Activated CD4-positive, CD25-positive, alpha-beta regulatory T cell treated with anti-CD3 and anti-CD28 coated beads, Interleukin-2, amount 50 U/mL, for 24 hours (primary cell): ENCODE results near the gene EIF2S1.
"Not testable (repeated sequence)": the region's sequence is repeated elsewhere in the genome, so short reads cannot be mapped to it uniquely, and the experiment has no call there.

Source experiments
- ATAC-seq, 2 donors: fragments of 150-1000 bp; cut with Tn5 transposase; one replicate each; pipeline ENCODE4 v1.10.0; 2021; ENCODE audit warnings: mild to moderate bottlenecking in 1 of 2, moderate library complexity in 1 of 2

Gene EIF2S1

DNA sequence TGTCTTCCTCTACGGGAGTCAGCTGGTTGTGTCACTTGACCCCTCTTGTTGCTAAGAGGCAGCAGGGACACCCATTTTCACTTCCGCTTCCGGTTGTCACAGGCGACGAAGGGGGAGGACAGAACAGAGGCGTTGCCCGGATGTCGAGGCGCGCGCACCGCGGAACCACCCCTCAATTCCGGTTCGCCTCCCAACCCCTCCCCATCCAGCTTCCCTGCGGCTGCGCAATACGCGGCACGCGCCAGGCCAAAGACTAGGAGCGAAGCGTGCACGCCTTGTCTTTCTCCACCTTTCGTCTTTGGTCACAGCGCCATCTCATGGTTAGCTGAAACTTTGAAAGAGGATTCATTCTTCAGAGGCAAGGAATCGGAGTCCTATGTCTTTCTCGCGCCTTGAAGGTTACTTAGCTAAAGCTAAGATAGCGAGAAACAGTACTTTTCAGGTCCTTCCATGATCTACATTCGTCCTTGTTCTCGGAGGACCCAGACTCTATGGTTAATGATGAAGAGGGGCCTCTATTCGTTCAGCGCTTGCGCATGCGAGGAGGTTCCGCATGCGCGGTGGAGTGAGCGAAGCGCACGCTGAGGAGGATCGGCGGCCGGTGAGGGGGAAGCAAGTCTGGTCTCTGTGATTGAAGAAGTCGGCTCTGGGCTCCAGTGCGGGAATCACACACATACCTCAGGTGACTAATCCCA, at the start of gene EIF2S1, which contains the start of gene ATP6V1D:
Gene EIF2S1 (plus strand): TSS at position 554 of the 695 bp plus-strand sequence. CDS start 4,440 bp downstream, outside the sequence.
Gene ATP6V1D (minus strand): TSS at position 30 of the 695 bp plus-strand sequence. CDS start 106 bp downstream, outside the sequence.
- peak; percentile 88 for ATAC-seq

DNA sequence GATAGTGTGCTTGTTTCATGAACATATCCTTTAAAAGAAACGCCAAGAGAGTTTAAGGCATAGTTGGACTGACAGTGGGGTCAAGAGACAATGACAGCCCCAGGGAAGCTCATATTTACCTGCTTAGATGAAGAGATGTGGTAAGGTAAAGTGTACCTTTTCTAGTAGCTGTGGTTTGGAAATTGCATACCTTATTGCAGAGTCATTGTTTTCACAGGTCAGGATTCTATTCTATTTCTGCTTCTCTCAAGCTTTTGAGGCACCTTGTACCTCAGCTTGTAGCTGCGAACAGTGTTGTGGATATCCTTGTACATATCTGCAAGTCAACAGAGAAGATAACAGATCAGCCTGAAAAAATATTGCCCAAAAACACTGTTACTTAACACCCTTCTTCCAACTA, 48.3 kb upstream of the EIF2S1 start:
- no peak for ATAC-seq

DNA sequence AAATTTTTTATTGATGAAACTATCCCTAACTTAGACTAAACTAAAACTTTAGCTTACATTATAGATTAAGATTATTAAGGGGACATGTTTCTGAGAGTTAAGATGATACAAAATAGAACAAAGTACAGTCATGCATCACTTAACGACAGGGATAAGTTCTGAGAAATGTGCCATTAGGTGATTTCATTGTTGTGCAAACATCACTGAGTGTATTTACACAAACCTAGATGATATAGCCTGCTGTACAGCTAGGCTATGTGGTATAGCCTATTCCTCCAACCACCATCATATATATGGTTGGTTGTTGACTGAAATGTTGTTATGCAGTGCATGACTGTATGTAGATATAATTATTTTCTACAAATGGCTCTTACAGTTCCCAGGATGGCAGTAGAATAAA, 47.0 kb upstream of the EIF2S1 start:
- no peak for ATAC-seq

DNA sequence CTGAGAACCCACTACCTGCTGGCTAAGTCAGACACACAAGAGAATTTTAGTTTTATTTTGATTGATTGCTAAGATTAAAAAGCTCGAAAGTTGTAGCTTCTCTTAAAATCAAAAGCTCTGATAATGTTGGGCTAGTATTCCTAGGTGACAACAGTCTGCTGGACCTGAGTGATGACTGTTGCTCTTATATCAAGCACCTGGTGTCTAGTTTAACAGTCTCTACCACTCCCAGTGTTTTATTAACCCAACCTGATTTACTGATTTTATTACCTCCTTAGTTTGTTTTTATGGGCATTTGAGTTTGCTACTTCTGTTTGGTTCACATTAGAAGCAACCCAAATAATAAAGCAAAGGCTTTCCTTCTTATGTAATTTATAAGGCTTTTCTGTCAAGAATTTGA, 42.3 kb upstream of the EIF2S1 start:
- ATAC-seq = no peak

DNA sequence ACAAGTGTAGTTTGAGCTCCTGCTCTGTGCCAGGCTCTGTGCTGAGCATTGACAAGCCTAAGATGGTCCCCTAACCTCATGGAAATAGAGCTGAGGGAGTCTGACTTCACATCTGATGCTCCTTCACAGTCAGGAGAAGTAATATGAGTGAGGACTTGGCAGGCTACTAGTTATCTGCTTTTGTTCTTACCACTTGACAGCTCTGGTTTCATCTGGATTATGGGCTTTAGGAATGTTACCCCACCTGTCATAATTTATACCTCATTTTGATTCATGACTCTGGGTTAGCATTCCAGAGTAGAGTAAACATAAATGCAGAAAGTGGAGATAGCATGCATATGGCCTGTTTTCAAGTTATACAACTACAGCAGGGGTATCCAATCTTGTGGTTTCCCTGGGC, 41.0 kb upstream of the EIF2S1 start:
- no peak for ATAC-seq

DNA sequence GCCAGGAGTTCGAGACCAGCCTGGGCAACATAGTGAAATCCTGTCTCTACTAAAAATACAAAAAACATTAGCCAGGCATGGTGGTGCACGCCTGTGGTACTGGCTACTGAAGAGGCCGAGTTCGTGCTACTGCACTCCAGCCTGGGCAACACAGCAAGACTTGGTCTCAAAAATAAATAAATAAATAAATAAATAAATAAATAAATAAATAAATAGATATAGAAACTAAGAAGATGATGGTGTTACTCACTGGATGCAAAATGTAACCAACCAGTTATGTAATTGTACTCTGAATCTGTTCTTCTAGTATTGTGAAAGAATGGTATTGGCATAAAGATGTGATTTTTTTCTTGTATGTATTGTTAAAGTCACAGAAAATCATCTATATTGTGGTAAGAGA, 30.5 kb upstream of the EIF2S1 start:
- ATAC-seq = not testable (repeated sequence)

DNA sequence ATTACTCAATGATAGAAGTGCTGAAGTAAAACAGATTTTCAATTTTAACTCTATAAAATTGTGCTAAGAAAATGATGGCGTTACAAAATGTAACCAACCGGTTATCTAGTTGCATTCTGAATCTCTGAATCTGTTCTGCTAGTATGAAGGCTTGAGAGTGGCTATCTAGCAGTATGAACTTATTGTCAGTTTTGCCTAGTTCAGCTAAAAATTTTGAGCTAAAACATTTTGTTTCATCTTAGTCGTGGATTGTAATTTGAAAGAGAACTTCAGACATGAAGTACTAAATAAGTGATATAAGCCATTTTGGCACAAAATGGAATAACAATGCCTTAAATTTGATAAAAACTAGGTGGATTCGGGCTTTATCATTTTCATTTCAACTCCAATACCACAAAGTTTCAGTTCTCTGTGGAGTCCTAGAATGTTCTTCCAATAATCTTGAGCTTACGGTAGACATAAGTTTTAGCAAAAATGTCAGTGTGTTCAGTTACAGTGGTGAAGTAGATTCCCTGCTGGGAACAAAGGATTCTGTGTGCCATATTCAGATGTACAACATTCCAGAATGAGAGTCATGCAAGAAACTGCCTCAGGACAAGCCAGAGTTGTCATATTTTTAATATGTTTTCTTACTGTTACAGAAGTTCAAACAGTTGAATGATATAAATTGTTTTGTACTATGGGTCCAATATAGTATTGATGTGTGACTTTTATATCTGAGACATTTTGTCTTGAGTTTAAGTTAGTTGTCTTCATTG, 28.6 kb upstream of the EIF2S1 start:
- ATAC-seq = no peak

DNA sequence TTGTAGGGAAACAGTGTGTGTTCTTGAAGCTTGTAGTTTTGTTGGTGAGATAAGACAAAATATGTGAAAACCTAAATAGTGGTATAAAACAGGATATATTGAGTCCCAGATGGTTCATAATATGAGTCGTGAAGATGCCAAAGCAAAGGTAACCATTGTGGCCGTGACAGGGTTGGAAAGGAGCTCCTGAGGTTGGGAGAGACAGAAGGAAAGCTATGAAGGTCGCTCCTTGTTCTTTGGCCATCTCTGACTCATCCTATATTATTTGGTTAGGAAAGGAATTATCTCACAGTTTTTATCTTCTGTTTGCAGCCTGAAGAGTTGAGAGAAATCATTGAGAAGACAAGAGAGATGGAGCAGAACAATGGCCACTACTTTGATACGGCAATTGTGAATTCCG, 27.7 kb upstream of the EIF2S1 start:
- ATAC-seq = no peak

DNA sequence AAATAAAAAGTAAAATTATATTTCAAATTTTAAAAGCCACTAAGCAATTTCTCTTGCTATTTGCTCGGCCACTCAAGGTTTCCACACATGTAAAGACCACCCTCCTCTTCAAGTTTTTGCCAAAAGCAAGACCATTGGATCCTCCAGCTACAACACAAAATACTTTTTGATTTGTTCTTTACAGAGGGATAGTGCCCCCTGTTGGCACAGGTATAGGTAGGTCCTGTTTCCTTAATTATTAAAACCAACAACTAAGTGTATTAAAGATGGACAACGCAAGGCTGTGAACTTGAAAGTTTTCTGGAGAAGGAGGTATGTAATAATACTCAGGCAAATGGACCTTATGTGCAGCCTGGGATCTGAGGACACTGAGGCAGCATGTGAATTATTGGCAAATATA, 24.3 kb upstream of the EIF2S1 start:
- ATAC-seq = no peak

DNA sequence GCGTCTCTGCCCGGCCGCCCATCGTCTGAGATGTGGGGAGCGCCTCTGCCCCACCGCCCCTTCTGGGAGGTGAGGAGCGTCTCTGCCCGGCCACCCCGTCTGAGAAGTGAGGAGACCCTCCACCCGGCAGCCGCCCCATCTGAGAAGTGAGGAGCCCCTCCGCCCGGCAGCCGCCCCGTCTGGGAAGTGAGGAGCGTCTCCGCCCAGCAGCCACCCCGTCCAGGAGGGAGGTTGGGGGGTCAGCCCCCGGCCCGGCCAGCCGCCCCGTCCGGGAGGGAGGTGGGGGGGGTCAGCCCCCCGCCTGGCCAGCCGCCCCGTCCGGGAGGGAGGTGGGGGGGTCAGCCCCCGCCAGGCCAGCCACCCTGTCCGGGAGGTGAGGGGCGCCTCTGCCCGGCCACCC, 18.9 kb upstream of the EIF2S1 start:
- not testable (repeated sequence) for ATAC-seq

DNA sequence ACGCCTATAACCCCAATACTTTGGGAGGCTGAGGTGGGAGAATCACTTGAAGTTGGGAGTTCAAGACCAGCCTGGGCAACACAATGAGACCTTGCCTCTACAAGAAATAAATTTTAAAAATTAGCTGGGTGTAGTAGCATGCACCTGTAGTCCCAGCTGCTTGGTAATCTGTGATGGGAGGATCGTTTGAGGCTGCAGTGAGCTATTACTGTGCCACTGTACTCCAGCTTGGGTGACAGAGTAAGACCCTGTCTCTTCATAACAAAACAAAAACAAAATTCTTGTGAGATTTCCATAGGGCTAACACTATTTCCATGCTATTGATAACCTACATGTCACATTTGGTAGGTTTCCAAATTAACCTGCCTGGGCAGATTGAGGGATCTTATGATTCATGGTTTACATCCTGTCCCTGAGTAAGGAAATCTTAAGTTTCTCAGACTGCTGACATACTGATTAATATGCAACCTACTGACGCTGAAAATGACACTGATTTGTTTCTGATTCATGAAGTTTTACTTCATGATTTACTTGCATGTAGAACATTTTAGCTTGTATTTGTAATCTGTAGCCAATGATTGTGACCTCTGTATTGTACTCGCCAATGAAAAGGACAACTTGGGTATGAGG, 16.4 kb upstream of the EIF2S1 start:
- ATAC-seq = peak; percentile 6 to 45

DNA sequence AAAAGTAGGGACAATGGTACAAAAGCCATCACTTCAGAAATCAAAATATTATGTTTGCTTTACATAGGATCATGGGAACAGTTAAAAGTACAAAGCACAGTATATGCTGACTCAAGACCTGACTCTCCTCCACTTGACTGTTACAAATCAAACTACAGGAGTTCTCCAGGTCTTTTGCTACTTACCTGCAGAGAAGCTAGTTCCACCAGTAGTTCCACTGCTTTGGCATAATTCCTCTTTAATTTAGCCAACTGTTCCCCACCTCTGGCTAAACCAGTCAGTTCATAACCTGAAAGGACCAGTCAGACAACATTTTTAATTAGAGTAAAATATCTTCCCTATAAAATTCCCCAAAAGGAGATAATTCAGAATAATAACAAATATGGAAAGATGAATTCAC, 14.5 kb upstream of the EIF2S1 start:
- ATAC-seq = no peak

DNA sequence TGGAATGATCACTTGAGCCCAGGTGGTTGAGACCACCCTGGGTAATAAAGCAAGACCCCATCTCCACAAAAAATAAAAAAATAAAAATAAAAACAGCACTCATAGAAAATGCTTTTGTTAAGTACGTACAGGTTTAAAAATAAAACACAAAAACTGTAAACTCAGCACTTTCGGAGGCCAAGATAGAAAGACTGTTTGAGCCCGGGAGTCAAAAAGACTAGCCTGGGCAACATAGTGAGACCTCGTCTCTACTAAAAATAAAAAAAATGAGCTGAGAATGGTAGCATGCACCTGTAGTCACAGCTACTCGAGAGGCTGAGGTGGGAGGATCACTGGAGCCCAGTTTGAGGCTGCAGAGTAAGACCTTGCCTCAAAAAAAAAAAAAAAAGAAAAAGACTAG, 8.1 kb upstream of the EIF2S1 start:
- no peak for ATAC-seq

DNA sequence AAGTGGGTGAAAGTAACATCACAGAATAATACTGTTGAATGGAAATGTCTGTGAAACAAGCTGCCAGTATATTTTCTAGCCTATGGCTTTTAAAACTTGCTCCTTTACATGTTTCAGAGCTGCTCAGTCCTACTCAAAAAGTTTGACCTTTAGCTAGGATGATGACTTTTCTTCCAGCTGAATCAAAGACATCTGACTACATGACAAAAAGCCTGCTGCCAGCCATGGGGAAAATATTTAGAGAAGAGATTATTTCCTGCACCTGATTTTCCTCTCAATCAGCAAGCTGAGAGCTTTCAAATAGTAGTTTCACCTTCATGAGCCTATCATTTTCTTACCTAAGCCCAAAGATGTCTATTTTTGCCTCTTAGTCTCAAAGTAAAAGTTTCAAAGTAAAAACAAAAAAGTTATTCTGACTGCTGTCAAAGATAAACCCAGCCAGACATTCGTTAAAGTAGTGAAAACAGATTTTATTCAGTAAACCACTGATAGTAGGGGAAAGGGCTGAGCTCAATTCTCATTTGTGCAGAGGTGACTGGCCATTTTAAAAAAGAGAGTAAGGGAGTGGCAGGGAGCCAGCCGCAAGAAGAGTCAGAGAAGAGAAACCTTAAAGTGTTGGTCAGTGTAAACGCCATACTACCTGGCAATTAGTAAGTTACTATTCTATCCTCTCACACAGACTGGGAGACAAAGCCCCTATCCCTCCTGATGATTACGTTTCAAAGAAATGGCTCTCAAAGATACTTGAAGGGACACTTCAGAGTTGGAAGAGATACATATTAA, 2.8 kb upstream of the EIF2S1 start:
- no peak for ATAC-seq

DNA sequence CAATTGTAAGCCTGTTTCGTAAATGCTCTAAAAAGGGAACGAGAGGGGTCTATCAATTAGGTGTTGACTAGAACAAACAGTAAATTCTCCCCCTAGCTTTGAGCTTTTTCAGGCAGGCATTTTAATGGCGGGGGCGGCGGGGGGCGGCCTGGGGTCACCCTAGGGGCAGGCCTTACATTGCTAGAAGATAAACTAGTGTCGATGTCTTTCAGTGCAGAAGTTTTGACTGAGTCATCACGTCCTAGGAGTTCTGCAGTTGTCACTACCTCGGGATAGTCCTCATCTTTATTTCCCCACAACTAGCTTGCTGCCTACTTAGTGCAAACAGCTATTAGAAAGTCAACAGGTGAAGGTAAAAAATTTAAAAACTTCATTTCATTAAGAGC, 2.2 kb upstream of the EIF2S1 start:
- no peak for ATAC-seq

DNA sequence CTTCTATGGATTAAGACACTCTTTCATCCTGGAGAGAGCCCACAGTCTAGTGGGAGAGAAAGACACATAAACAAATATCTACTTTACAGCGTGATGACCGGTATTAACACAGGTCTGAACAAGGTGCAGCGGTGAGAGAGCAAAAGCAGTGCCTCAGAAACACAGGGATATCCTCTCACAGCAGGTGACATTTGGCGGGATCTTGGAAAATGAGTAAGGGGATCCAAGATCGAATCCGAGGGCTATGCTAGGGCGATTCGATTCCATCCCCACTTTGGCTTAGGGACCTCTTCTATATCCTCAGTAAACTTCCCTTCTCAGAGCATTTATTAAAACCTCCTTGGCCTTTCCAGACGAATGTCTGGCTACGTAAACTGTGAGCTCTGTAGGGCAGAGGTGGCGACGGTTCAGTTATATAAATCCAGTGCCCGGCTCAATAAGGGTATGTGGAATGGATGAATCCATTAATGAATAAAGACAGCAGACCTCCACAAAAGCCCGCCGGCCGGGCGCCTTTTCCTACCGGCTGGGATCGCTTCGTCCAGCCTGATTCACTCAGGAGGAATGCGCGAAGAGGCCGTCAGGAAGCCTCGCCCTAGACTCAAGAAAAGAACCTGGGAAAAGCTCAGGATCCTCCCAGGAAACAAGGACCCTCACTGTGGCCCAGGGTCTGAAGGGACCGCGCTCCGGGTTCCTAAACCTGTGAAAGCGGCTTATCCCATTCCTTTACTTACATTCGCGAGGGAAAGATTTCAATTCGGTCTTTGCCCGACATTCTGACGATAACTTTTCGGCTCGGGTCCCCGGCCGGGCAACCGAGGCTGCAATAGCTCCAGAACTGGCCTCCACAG, 979 bp upstream of the EIF2S1 start:
- no peak for ATAC-seq

DNA sequence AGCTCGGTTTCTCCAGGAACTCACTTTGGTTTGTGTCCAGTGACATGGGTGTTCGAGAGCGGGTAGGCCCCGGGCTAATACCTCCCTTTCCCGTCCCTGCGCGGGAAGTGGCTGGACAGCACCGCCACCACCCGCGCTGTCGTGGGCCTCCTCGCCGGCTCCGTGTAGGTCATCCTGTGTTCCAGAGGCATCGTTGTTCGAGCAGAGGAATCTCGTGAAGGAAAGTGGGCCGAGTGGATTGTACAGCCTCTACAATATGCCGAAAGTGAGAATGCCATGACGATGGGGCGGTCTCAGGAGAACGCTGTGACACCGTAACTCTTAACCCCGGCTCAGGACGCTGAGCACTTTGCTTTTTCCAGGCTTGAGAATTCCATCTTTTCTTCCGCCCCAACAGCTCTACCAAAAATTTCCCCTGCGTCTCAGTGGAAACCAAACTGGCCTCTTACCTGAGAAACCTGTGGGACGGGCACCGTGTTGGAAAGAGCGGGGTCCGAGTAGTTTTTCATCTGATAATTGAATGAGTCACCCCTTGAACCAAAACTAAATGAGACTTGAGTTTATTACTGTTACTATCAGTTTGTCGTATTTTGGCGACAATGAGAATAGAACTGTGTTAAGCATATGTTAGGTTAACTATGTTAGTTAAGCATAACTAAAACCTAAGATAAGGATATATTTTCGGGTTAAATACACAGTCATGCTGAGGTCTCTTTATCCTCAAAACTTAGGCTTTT, 510 bp downstream of the EIF2S1 start:
- ATAC-seq = peak; percentile 22 to 27

DNA sequence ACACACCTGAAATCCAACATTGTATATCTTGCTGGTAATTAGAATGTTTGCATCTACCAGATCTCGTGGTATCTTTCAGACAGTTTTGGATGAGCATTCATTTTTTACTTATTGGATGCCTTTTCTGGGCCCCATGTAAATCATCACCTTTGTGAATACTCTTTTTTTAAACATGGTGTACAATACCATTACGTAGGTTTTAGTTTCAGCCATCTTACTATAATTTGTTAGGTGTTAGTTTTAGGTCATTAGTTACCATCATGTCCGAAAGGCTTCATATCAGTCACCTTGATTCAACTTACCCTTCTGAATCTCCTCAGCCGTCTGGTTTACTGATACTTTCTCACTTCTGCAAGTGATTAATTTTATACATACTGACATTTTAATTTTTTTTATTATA, 5.3 kb downstream of the EIF2S1 start:
- ATAC-seq = no peak

DNA sequence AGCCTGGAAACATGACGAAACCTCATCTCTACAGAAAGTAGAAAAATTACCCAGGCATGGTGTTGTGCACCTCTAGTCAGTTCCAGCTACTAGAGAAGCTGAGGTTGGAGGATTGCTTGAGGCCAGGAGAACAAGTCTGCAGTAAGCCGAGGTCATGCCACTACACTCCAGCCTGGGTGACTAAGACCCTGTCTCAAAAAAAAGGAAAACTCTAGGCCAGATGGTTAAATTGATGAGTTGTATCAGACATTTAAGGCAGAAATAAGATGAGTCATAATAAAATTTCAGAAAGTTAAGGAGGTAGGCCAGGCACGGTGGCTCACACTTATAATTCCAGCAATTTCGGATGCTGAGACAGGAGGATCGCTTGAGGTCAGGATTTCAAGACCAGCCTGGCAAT, 10.7 kb downstream of the EIF2S1 start:
- ATAC-seq = peak in 1 of 2 donors; percentile 24

DNA sequence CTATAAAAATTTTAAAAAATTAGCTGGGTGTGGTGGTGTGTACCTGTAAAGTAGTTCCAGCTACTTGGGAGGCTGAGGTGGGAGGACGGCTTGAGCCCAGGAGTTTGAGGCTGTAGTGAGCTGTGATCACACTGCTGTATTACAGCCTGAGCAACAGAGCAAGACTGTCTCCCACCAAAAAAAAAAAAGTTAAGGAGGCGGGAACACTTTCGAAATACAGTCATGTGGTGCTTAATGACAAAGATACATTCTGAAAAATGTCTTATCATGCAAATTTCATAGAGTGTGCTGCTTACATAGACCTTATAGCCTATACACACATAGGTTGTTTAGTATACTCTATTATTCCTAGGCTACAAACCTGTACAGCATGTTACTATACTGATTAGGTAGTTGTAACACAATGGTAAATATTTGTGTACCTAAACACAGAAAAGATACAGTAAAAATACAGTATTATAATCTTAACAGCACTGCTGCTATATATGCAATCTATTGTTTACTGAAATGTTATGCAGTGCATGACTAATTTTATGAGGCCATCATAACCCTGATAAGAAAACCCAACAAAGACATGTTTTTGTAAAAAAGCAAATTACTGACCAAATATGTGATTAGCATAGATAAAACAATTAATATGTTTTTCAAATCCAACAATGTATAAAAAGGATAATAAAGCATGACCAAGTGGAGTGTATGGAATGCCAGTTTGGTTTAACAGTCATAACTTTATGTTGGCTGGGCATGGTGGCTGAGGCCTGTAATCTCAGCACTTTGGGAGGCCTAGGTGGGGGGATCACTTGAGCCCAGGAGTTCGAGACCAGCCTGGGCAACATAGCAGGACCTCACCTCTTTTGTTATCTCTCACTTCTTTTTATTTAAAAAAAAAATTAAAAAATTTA, 11.4 kb downstream of the EIF2S1 start:
- ATAC-seq = no peak
